Esophagus (tissue), 2 donors: Measurements from ENCODE around the gene AAGAB. TPM values are rescaled to one million over a fixed set of nuclear protein-coding genes. Genes with fewer than 3 reads are reported as not detected.

Source experiments
- polyA plus RNA-seq, 2 donors: library from polyadenylated mRNA; stranded (reverse); fragments of 200-250 nt; gene quantifications; one replicate each; pipeline ENCODE4 v1.2.3, GENCODE V29; 2013
- donor health status: healthy with polysubstance abuse.
- donor health status: Bipolar disorder and iron deficiency.

AAGAB gene
- polyA plus RNA-seq, 2 donors = 7.0 to 17.4 TPM

Other genes with a start within 250 kb of the AAGAB start
- 10 to 100 TPM; 24.8 to 51.5 TPM for gene SMAD3, start 189.1 kb downstream of the AAGAB start, polyA plus RNA-seq
- gene IQCH, start 125 bp upstream of the AAGAB start, polyA plus RNA-seq = under 1 TPM; 0.26 to 0.45 TPM